ENCODE results near the gene MACROD2.
"Not testable (repeated sequence)": the region's sequence is repeated elsewhere in the genome, so short reads cannot be mapped to it uniquely, and the experiment has no call there.

Gene MACROD2

GRCh38 chr20:15071085-15071808 is 1075.9 kb downstream of the MACROD2 start:
- no peak for DNase-seq

DNA sequence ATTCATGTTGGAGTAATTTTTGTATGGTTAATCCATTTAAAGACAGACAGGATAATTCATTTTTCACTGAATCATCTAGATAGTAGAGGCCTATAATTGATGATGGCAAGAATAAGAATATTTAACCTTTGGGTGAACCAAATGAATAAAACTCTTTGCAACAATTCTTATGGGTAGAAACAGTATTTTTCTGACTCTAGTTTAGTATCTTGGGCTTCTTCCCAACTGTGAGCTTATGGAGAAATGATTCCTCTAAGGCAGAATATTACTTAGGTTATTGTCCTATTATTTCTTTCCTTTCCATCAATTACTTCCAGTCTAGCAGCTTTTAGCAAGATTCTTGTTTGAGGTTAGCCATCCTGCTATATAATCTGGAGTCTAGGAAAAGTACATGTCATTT is 1077.0 kb downstream of the MACROD2 start:
- no peak for DNase-seq

GRCh38 chr20:15075586-15075985 is 1080.3 kb downstream of the MACROD2 start:
- DNase-seq, result no peak

DNA sequence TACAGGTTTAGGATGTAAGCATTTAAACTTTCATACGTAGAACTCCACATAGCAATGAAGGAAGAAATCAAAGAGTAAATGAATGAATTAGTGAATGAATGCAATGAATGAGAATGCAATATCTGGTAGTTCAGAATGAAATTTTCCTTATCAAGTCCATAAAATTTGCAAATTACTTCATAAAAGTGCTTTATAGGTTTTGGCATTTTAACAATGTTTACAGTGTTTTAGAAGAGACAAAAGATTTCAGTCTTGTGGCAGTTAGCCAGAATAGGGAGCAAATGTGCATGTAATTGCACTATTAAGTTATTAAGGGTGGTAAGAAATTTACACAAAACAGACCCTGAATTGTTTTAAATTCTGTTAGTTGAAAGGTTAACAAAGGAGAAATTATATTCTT is 1081.5 kb downstream of the MACROD2 start:
- no peak for DNase-seq

- DNase-seq, result no peak
Measured at GRCh38 chr20:15077733-15078250, 1082.5 kb downstream of the MACROD2 start.

DNA sequence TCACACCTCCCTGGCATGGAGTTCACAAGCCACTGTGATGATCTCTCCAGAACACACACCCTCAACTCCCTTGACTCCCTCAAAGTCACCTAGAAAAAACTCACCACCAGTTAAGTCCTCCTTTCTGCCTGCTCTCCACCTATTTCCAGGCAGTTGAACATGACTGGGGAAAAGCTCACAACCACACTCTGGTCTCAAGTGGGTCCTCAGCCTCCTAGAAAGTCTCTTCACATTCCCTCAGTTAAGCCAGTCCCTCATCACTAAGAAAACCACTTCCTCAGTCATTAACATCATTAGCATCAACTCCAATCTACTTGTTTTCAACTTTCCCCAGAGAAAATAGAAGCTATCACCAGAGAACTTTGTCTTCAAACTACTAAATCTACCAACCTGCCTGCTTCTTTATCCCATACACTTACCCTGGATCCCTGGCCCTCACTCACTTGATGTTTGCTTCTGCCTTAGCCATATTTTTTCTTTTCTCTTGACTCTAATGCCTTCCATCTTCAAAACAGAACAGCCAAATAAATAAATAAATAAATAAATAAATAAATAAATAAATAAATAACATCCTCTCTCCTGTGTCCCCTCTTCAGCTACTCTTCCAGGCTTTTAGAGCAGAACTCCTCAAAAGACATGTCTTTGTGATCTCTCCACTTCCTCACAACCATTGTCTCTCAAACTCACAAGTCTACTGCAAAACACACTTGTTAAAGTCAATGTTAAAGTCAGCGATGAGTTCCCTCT is 1084.5 kb downstream of the MACROD2 start:
- DNase-seq, result no peak

DNA sequence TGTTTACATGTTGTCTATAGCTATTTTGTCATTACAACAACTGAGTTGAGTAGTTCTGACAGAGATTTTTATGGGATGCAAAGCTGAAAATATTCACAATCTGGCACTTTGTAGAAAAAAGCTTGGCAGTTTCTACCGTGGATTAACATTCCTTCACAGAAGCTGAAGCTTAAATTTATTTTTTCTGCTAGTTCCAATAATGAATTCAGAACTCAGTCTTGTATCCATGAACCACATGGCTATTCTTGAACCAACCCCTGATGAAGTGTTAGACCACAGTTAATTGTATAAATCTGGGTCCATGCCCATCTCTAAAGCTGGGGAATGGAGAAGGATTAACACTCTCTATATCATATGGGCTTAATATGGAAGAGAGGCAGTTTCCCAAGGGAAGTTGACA is 1085.9 kb downstream of the MACROD2 start:
- no peak for DNase-seq

DNA sequence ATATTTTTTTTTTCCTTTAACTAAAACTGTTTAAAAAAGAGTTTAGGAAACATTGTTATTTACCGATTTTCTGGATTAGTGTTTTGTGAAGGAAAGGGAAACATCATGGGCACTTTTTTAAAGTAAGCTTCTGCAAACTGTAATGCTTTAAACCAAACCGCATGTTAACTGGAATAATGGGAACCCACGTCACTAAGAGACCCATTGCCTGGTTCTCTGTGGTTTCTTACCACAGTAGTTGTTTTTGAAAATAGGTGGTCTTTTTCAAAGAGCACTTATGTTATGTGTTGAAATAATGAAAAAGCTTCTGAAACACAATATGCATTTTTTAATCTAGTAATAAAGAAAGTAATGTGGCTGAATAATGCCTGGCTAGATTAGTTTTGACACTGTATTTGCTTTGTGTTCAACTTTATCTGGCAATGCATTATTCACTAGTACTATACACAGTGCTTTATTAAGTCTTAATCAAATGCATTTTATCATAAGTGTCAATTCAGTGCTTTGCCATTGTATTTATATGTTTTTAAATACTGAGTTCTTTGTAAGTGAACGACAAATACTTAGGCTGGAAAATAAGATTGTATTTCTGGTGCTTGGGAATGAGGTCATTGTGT is 1096.2 kb downstream of the MACROD2 start:
- DNase-seq, result no peak

GRCh38 chr20:15098351-15098750 is 1103.0 kb downstream of the MACROD2 start:
- no peak for DNase-seq

DNA sequence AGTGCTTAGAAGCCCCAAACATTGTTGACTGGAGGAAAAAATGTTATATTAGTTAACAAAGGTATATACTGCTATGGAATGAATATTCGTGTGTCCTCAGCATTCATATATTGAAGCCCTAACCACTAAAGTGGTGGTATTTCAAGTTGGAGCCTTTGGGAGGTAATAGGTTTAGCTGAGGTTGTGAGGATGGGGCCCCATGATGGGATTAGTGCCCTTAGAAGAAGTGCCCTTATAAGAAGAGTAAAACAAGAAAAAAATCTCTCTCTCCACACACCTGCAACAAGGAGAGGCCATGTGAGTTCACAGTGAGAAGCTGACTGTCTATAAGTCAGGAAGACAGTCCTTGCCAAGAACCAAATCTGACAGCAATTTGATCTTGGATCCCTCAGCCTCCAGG is 1103.8 kb downstream of the MACROD2 start:
- no peak for DNase-seq

DNA sequence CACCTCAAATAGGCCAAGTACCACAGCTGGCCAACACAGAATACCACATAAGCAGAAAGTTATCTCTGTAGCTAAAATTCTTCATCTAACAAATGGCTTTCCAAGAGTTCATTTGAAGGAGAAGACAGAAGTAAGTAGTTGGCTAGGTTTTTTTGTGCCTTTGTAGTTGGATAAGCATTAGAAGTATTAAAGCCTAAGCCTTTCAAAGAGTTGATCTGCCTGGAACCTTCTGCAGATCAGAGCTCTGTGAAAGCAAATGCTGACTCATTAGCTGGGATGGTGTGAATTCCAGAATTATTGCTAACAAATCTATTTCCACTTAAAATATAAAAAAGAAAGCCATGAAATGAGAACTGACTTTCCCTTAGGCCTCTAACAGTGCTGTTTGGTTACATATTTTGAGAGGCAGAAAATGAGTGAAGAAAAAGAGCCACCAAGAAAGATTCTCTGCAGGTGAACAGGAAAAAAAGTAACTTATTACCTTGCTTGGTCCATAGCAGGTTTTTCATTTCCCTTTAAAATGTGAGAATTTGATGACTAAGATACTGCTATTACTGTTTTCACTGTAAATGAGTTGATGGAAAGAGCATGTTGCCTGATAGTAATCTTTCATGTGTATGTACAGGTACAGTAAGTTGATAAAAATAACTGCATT is 1105.3 kb downstream of the MACROD2 start:
- no peak for DNase-seq

- no peak for DNase-seq
Measured at GRCh38 chr20:15107931-15108330, 1112.6 kb downstream of the MACROD2 start.

DNA sequence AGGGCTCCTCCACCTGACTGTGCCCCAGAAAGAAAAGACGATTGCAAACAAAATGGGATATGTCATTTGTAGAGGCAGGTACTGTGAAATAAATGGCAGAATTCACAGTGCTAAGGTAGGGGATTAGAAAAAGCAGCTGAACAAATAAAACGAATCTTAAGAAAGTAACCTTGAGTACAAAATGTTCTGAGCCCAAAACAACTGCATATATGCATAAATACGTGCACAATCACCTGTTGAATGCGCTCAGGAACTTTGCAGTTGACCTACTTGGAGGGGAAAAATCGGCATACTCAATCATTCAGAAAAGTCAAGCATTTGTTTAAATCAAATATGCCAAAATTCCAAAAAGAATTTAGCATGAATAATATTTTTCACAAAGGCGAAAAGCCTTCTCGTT is 1114.2 kb downstream of the MACROD2 start:
- DNase-seq, result no peak

DNA sequence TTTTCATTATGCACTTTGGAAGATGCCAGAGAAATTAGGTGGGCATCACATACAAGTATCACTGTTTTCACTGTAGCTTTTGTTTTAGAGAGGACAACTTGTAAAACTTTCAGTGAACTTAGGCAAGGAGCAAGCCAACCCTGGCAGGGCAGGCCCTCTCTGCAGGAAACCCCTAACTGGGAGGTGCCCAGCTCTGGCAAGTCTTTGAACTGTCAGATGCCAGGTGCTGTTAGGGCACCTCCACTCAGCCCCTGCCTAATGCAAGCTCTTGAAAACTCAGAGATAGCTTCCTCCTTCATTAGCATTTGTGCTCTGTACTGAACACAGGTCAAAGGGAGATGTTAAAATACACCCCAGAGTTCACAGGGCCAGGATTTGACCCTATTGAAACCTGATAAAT is 1116.3 kb downstream of the MACROD2 start:
- no peak for DNase-seq

DNA sequence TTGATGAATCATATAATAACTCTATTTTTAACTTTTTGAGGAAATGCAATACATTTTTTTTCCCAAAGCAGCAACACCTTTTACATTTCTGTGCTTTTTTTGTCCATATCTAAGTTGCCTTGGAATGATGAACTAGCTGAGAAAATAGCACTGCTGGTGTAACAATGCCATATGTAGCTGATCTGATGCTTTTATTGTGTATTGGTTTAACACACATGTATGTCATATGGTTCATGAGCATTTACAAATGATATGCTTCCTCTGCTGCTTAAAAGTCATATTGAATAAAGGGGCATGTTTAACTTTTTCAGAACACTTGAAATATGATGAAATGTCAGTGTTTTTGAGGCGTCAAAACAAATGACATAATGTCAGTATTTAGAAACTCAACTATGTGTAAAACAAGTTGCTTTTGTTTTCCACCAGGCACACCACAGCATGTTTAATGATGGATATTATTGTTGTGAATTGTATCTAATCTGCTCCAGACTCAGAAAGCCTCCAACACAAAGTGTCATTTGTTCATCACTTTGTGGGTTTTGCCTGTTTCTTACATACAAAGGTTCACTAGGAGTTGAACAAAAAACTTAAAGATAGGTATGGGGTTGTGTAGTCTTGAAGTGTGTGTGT is 1117.9 kb downstream of the MACROD2 start:
- DNase-seq, result no peak

- DNase-seq, result no peak
Measured at GRCh38 chr20:15119852-15120487, 1124.7 kb downstream of the MACROD2 start.

DNA sequence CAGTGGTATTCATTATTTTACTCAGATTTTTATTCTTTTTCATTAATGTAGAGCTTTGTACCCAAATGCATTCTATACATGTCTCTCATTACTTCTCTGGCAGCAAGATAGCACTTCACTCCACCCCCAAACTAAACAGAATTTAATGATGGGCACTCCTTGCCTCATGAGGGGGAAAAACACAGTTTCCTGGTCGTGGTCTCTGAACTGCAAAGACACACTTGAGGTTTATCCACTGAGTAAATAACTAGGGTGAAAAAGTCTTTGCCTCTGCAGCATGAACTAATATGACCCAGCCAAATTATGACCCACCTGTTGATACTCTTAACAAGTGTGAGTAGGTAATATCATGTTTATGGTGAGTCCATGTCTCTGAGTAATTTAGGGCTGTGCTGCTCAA is 1127.3 kb downstream of the MACROD2 start:
- no peak for DNase-seq

DNA sequence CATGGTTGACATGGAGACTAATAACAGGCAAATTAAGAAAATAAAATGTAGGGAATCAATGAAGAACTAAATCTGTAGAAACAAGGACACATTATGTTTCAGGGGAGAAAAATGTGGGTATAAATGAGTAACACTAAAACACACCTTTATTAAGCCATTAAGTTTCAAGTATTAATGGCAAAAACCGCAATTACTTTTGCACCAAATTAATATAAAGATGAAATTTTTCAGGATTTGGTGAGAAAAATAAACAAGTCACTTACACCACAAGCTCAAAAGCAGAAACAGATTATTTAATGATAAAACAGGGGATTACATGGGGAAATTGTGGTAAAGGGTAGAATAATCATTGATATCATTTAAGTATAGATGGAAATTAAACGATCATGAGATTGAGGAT is 1135.9 kb downstream of the MACROD2 start:
- DNase-seq, result no peak

- no peak for DNase-seq
Measured at GRCh38 chr20:15138548-15139126, 1143.3 kb downstream of the MACROD2 start.

GRCh38 chr20:15139522-15139921 is 1144.2 kb downstream of the MACROD2 start:
- no peak for DNase-seq

GRCh38 chr20:15140286-15140685 is 1145.0 kb downstream of the MACROD2 start:
- no peak for DNase-seq

DNA sequence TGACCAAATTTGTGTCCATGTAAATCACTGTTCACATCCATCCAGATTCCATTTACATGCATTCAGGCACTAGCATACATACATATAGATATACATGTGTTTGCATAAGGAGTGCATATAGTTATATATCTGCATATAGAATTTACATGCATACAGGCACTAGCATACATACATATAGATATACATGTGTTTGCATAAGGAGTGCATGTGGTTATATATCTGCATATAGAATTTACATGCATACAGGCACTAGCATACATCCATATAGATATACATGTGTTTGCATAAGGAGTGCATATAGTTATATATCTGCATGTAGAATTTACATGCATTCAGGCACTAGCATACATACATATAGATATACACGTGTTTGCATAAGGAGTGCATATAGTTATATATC is 1145.6 kb downstream of the MACROD2 start:
- DNase-seq, result not testable (repeated sequence)
